Measurements from ENCODE around the gene NLRC3. TPM values are rescaled to one million over a fixed set of nuclear protein-coding genes. Genes with fewer than 3 reads are reported as not detected.
A peak's percentile ranks its signal among the peaks of the same experiment; 100 is the strongest.
"Not testable (repeated sequence)": the region's sequence is repeated elsewhere in the genome, so short reads cannot be mapped to it uniquely, and the experiment has no call there.

NLRC3 gene
- total RNA-seq, 1 experiment from 2014 or later = 22.4 TPM

DNA sequence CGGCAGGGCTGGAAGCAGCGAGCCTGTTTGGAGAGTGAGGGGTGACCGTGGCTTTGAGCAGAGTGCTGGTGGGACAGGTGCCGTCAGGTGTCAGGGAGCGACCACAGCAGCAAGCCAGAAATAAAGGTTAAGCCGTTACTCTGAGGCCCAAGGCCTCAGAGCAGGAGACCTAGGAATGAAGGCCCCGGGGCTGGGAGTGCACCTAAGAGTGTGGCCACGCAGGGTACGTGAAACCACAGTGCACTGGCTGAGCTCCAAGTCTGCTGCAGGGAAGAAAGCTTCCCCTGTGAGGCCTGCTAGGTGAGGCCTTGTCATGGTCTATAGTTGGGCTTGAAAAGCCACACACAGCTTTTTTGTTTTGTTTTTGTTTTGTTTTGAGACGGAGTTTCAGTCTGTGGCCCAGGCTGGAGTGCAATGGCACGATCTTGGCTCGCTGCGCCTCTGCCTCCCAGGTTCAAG lies 67.7 kb downstream of the NLRC3 start:
- no peaks in the 10 kb centered on the region for H3K9me2 ChIP-seq (replicated peaks; ENCODE audit: insufficient read depth, low read length)
- DNase-seq = no peak
- H3K27ac ChIP-seq (ENCODE audit: low read length) = no peak overlapping the region
- H3K27me3 ChIP-seq (ENCODE audit: low read length) = no peaks in the 10 kb centered on the region
- no peaks in the 10 kb centered on the region for H3K79me2 ChIP-seq (ENCODE audit: low read length)
- H3K9ac ChIP-seq (ENCODE audit: low read length) = no peak overlapping the region
- H3K9me3 ChIP-seq (ENCODE audit: low read length) = no peaks in the 10 kb centered on the region
- no peak overlapping the region for H3K4me2 ChIP-seq (ENCODE audit: low read depth, low read length, poor library complexity, severe bottlenecking)
- no peak overlapping the region for H3K4me3 ChIP-seq (ENCODE audit: low read length)
- no peaks in the 10 kb centered on the region for H4K20me1 ChIP-seq (ENCODE audit: insufficient read depth, low read depth, low read length)
- H3K4me1 ChIP-seq (ENCODE audit: low read length) = no peaks in the 10 kb centered on the region
- no peak overlapping the region for H2AFZ ChIP-seq (ENCODE audit: low read length)
- H3K36me3 ChIP-seq (ENCODE audit: insufficient read depth, low read length) = 0 out of 2 replicates have a peak, but pooled peaks cover 8% of the 10 kb centered on the region

DNA sequence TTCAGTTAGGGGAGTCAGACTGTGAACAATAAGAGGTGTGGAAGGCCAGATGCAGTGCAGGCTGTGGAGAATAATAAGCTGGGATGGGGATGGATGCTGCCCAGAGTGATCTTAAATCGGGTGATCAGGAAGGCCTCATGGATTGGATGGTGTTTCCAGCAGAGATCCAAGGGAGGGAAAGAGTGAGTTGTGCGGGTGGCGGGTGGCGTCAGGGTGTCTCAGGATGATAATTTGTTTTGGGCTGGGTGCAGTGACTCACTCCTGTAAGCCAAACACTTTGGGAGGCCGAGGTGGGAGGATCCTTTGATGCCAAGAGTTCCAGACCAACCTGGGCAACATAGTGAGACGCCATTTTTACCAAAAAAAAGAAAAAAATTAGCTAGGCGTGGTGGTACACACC lies 68.5 kb downstream of the NLRC3 start:
- Histone ChIP-seq H3K27me3 (ENCODE audit: low read length) (no peaks in the 10 kb centered on the region), H4K20me1 (ENCODE audit: insufficient read depth, low read depth, low read length) (no peaks in the 10 kb centered on the region), H3K9me2 (replicated peaks; ENCODE audit: insufficient read depth, low read length) (no peaks in the 10 kb centered on the region), H3K4me1 (ENCODE audit: low read length) (peaks cover 1% of the 10 kb centered on the region), H3K4me2 (ENCODE audit: low read depth, low read length, poor library complexity, severe bottlenecking) (no peak overlapping the region), H3K4me3 (ENCODE audit: low read length) (no peak overlapping the region), H3K36me3 (ENCODE audit: insufficient read depth, low read length) (0 out of 2 replicates have a peak, but pooled peaks cover 8% of the 10 kb centered on the region), H3K9me3 (ENCODE audit: low read length) (no peaks in the 10 kb centered on the region), H3K27ac (ENCODE audit: low read length) (no peak overlapping the region), H3K9ac (ENCODE audit: low read length) (no peak overlapping the region), H2AFZ (ENCODE audit: low read length) (no peak overlapping the region), H3K79me2 (ENCODE audit: low read length) (no peaks in the 10 kb centered on the region)
- no peak for DNase-seq

DNA sequence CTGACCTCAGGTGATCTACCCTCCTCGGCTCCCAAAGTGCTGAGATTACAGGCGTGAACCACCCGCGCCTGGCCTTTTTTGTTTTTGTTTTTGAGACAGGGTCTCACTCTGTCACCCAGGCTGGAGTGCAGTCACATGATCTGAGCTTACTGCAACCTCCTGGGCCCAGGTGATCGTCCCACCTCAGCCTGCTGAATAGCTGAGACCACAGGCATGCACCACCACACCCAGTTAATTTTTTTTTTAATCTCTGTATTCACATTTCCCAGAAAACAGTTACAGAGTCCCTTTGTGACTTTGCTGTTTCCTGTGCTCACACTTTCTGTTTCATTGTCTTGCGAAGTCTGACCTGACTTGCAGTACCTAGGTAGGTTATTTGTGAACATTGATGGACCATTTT lies 73.7 kb downstream of the NLRC3 start:
- Histone ChIP-seq H4K20me1 (ENCODE audit: insufficient read depth, low read depth, low read length) (no peaks in the 10 kb centered on the region), H3K4me1 (ENCODE audit: low read length) (peaks cover 27% of the 10 kb centered on the region), H3K27me3 (ENCODE audit: low read length) (no peaks in the 10 kb centered on the region), H3K79me2 (ENCODE audit: low read length) (peaks cover 20% of the 10 kb centered on the region), H2AFZ (ENCODE audit: low read length) (no peak overlapping the region), H3K9ac (ENCODE audit: low read length) (no peak overlapping the region), H3K9me3 (ENCODE audit: low read length) (no peaks in the 10 kb centered on the region), H3K4me2 (ENCODE audit: low read depth, low read length, poor library complexity, severe bottlenecking) (no peak overlapping the region), H3K9me2 (replicated peaks; ENCODE audit: insufficient read depth, low read length) (no peaks in the 10 kb centered on the region), H3K4me3 (ENCODE audit: low read length) (no peak overlapping the region), H3K36me3 (ENCODE audit: insufficient read depth, low read length) (0 out of 2 replicates have a peak, but pooled peaks cover 6% of the 10 kb centered on the region), H3K27ac (ENCODE audit: low read length) (no peak overlapping the region)
- DNase-seq = no peak

DNA sequence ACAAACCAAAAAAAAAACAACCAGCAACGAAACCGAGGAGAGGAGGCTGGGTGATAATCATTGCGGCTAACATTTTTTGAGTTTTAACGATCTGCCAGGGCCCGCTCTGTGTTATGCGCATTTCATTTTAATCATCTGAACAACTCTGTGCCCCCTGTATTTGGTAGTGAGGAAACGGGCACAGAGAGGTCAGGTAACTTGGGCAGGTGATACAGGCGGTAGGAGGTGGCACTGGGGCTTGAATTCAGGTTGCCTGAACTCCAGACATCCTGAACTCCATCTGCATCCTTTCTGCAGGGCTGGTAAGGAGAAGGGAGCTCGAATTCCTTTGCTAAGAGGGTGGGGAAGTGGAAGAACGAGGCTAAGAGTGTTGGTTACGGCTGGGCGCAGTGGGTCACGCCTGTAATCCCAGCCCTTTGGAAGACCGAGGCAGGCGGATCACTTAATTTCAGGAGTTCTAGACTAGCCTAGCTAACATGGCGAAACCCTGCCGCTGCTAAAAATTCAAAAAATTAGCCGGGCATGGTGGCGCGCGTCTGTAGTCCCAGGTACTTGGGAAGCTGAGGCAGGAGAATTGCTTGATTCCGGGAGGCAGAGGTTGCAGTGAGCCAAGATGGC lies 75.3 kb downstream of the NLRC3 start:
- H4K20me1 ChIP-seq (ENCODE audit: insufficient read depth, low read depth, low read length) = no peaks in the 10 kb centered on the region
- peak overlapping the region; percentile 79 for H3K4me2 ChIP-seq (ENCODE audit: low read depth, low read length, poor library complexity, severe bottlenecking)
- peaks cover 20% of the 10 kb centered on the region for H3K79me2 ChIP-seq (ENCODE audit: low read length)
- H2AFZ ChIP-seq (ENCODE audit: low read length) = no peak overlapping the region
- peaks cover 27% of the 10 kb centered on the region for H3K4me1 ChIP-seq (ENCODE audit: low read length)
- no peaks in the 10 kb centered on the region for H3K9me3 ChIP-seq (ENCODE audit: low read length)
- peak overlapping the region; percentile 80 for H3K9ac ChIP-seq (ENCODE audit: low read length)
- H3K4me3 ChIP-seq (ENCODE audit: low read length) = peak overlapping the region; percentile 82
- H3K9me2 ChIP-seq (replicated peaks; ENCODE audit: insufficient read depth, low read length) = no peaks in the 10 kb centered on the region
- no peak for DNase-seq
- H3K36me3 ChIP-seq (ENCODE audit: insufficient read depth, low read length) = 0 out of 2 replicates have a peak, but pooled peaks cover 6% of the 10 kb centered on the region
- H3K27ac ChIP-seq (ENCODE audit: low read length) = no peak overlapping the region
- H3K27me3 ChIP-seq (ENCODE audit: low read length) = no peaks in the 10 kb centered on the region

DNA sequence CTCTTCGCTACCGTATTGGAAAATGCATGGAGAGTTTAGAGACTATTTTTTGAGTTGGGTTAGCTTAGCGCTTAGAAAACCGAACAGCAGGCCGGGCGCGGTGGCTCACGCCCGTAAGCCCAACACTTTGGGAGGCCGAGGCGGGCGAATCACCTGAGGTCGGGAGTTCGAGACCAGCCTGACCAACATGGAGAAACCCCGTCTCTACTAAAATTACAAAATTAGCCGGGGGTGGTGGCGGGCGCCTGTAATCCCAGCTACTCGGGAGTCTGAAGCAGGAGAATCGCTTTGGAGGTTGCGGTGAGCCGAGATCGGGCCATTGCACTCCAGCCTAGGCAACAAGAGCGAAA lies 75.8 kb downstream of the NLRC3 start:
- not testable (repeated sequence) for DNase-seq; H3K9me2 ChIP-seq (replicated peaks; ENCODE audit: insufficient read depth, low read length); H3K9me3 ChIP-seq (ENCODE audit: low read length); H4K20me1 ChIP-seq (ENCODE audit: insufficient read depth, low read depth, low read length); H3K27me3 ChIP-seq (ENCODE audit: low read length); H3K27ac ChIP-seq (ENCODE audit: low read length); H2AFZ ChIP-seq (ENCODE audit: low read length); H3K36me3 ChIP-seq (ENCODE audit: insufficient read depth, low read length)
- H3K9ac ChIP-seq (ENCODE audit: low read length) = peak overlapping the region; percentile 80
- H3K79me2 ChIP-seq (ENCODE audit: low read length) = peaks cover 20% of the 10 kb centered on the region
- H3K4me3 ChIP-seq (ENCODE audit: low read length) = peak overlapping the region; percentile 82
- peaks cover 27% of the 10 kb centered on the region for H3K4me1 ChIP-seq (ENCODE audit: low read length)
- peak overlapping the region; percentile 79 for H3K4me2 ChIP-seq (ENCODE audit: low read depth, low read length, poor library complexity, severe bottlenecking)

DNA sequence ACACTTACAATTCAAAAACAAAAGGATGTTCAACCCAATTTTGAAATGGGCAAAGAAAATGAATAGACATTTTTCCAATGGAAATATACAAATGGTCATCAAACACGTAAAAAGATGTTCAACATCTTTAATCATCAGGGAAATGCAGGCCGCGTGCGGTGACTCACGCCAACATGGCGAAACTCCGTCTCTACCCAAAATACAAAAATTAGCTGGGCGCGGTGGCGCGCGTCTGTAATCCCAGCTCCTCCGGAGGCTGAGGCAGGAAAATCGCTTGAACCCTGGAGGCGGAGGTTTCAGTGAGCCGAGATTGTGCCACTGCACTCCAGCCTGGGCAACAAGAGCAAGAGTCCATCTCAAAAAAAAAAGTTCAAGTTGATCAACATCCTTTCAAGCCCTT lies 78.2 kb downstream of the NLRC3 start:
- Histone ChIP-seq H3K27me3 (ENCODE audit: low read length) (no peaks in the 10 kb centered on the region), H3K4me1 (ENCODE audit: low read length) (peaks cover 27% of the 10 kb centered on the region), H3K9me3 (ENCODE audit: low read length) (no peaks in the 10 kb centered on the region), H3K9ac (ENCODE audit: low read length) (no peak overlapping the region), H3K4me3 (ENCODE audit: low read length) (no peak overlapping the region), H3K27ac (ENCODE audit: low read length) (no peak overlapping the region), H3K9me2 (replicated peaks; ENCODE audit: insufficient read depth, low read length) (no peaks in the 10 kb centered on the region), H4K20me1 (ENCODE audit: insufficient read depth, low read depth, low read length) (no peaks in the 10 kb centered on the region), H3K36me3 (ENCODE audit: insufficient read depth, low read length) (no peaks in the 10 kb centered on the region), H2AFZ (ENCODE audit: low read length) (no peak overlapping the region), H3K79me2 (ENCODE audit: low read length) (peaks cover 20% of the 10 kb centered on the region), H3K4me2 (ENCODE audit: low read depth, low read length, poor library complexity, severe bottlenecking) (no peak overlapping the region)
- DNase-seq = no peak

DNA sequence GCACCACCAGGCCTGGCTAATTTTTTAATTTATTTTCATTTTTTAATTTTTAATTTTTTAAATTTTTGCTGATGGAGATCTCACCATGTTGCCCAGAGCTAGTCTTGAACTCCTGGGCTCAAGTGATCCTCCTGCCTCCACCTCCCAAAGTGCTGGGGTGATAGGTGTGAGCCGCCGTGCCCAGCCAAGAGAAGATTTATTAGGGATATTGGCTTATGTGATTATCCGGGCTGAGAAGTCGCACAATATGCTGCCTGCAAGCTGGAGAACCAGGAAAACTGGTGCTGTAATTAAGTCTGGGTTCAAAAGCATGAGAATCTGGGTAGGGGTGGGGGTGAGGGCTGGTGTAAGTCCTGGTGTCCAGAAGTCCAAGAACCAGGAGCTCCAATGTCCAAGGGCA lies 79.4 kb downstream of the NLRC3 start:
- H4K20me1 ChIP-seq (ENCODE audit: insufficient read depth, low read depth, low read length) = no peaks in the 10 kb centered on the region
- no peaks in the 10 kb centered on the region for H3K36me3 ChIP-seq (ENCODE audit: insufficient read depth, low read length)
- no peak overlapping the region for H3K4me3 ChIP-seq (ENCODE audit: low read length)
- H3K9ac ChIP-seq (ENCODE audit: low read length) = no peak overlapping the region
- peaks cover 23% of the 10 kb centered on the region for H3K4me1 ChIP-seq (ENCODE audit: low read length)
- H3K4me2 ChIP-seq (ENCODE audit: low read depth, low read length, poor library complexity, severe bottlenecking) = no peak overlapping the region
- no peak overlapping the region for H2AFZ ChIP-seq (ENCODE audit: low read length)
- H3K9me2 ChIP-seq (replicated peaks; ENCODE audit: insufficient read depth, low read length) = no peaks in the 10 kb centered on the region
- H3K79me2 ChIP-seq (ENCODE audit: low read length) = peaks cover 19% of the 10 kb centered on the region
- no peaks in the 10 kb centered on the region for H3K9me3 ChIP-seq (ENCODE audit: low read length)
- DNase-seq = no peak
- no peak overlapping the region for H3K27ac ChIP-seq (ENCODE audit: low read length)
- H3K27me3 ChIP-seq (ENCODE audit: low read length) = no peaks in the 10 kb centered on the region

DNA sequence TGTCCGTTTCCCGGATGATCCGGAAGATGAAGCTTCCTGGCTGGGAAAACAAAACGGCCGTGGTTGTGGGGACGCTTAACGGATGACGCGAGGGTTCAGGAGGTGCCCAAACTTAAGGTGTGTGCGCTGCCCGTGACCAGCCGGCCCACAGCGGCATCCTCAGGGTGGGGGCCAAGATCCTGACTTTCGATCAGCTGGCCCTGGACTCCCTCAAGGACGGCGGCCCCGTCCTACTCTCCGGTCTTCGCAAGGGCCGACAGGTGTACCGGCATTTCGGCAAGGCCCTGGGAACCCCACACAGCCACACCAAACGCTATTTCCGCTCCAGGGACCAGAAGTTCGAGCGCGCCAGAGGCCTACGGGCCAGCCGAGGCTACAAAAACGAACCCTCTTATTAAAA lies 80.8 kb downstream of the NLRC3 start:
- Histone ChIP-seq H3K36me3 (ENCODE audit: insufficient read depth, low read length) (no peaks in the 10 kb centered on the region), H3K9me2 (replicated peaks; ENCODE audit: insufficient read depth, low read length) (no peaks in the 10 kb centered on the region), H3K79me2 (ENCODE audit: low read length) (peaks cover 5% of the 10 kb centered on the region), H3K4me1 (ENCODE audit: low read length) (peaks cover 9% of the 10 kb centered on the region), H3K27me3 (ENCODE audit: low read length) (no peaks in the 10 kb centered on the region), H3K4me2 (ENCODE audit: low read depth, low read length, poor library complexity, severe bottlenecking) (no peak overlapping the region), H3K9me3 (ENCODE audit: low read length) (no peaks in the 10 kb centered on the region), H3K27ac (ENCODE audit: low read length) (no peak overlapping the region), H2AFZ (ENCODE audit: low read length) (no peak overlapping the region), H3K9ac (ENCODE audit: low read length) (no peak overlapping the region), H4K20me1 (ENCODE audit: insufficient read depth, low read depth, low read length) (no peaks in the 10 kb centered on the region), H3K4me3 (ENCODE audit: low read length) (no peak overlapping the region)
- DNase-seq = no peak

All from Karpas-422 (cell line).